Right ventricle myocardium inferior (tissue), 1 donor: ENCODE measurements around the gene SH3GL2. TPM values are rescaled to one million over a fixed set of nuclear protein-coding genes. Genes with fewer than 3 reads are reported as not detected.

Experiments used
- ATAC-seq: fragments of 200-7000 bp; cut with Tn5 transposase; one replicate; pipeline ENCODE4 v1.9.1; 2020; ENCODE audit warnings: mild to moderate bottlenecking, moderate library complexity
- DNase-seq: peaks from one replicate; pipeline ENCODE4 v3.0.0; 2021; ENCODE audit errors: missing footprints
- intact Hi-C: fragments of 100-400 bp; cut with DNase I; formaldehyde crosslinking; loops from one replicate; pipeline ENCODE4 v1.11.0; 2022
- total RNA-seq: library from RNA; stranded (reverse); fragmentation: NEBNext Ultra II Directional; extraction: Animal tissue kit (Norgen Biotek cat#: 25700); gene quantifications from one replicate; pipeline ENCODE4 v1.2.1, GENCODE V29; 2021
- donor health status: DM: no; HTN: yes; CAD: no; lungs with severe emphysema.

The SH3GL2 gene
- total RNA-seq, 1 donor from 2014 or later, result 0.51 TPM

DNA sequence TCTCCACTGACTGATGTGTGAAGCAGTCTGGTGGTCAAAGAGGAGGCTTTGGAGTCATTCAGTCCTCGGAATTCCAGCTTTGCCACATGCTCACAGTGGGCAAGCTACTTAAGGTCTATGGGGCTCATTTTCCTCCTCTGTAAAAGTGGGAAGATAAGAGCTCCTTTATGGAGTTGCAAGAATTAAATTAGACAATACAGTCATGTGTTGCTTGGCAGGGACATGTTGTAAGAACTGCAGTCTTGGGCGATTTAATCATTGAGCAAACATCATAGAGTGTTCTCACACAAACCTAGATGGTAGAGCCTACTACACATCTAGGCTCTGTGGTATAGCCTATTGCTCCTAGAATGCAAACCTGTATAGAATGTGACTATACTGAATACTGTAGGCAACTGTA lies 253.9 kb downstream of the SH3GL2 start:
- DNase-seq, result no peak
- ATAC-seq, result no peak
- intact Hi-C loops, result no loop called here

DNA sequence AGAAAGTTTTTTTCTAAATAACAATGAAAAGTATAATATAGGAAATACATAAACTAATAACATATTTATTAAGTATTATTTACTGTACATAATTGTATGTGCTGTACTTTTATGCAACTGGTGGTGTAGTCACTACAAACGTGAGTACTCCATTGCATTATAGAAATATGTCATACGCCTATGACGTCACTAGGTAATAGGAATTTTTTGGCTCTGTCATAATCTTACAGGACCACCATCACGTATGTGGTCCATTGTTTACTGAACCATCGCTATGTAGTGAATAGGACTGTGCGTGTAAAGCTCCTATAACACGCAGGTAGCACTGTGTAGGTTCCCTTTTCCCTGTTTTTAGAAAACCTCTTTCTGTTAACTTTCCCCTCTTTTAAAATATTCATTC lies 255.0 kb downstream of the SH3GL2 start:
- intact Hi-C loops, result no loop called here
- DNase-seq, result no peak
- ATAC-seq, result no peak

DNA sequence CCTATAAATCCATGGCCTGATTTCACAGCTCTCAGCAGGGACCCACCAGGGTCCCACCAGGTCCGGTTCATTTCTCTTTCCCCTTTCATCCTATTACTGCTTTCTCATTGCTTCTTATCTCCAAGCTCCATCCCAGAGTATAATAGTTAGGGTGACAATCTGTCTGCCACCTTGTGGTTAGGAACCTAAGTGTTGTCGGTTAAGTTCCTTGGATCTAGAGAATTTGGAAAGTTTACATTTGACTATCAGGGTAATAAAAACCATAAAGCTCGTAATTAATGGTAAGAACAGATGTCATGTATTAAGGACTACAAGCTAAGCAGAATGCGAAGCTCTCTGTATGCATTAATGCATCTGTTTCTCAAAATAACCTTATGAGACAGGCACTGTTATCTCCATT lies 259.1 kb downstream of the SH3GL2 start:
- intact Hi-C loops, result no loop called here
- ATAC-seq (no peak), DNase-seq (no peak)

DNA sequence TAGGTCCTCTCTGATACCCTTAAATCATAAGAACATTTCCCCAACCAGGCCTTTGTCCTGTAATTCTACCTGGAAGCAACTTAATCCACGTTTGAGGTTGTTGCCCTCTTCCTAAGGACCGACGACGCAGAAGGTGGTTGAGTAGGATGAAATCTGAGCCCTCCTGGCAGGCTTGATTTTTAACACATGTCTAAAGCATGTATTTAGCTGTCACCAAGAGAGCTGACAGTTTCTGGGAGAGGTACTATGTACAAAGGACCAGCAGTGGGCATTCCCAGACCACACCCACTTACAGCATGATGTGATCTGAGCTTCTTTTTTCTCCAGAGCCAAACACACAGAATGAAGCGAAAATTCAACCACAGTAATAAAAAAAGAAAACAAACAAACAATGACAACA lies 260.9 kb downstream of the SH3GL2 start:
- intact Hi-C loops, result no loop called here
- no peak for DNase-seq
- ATAC-seq, result no peak

DNA sequence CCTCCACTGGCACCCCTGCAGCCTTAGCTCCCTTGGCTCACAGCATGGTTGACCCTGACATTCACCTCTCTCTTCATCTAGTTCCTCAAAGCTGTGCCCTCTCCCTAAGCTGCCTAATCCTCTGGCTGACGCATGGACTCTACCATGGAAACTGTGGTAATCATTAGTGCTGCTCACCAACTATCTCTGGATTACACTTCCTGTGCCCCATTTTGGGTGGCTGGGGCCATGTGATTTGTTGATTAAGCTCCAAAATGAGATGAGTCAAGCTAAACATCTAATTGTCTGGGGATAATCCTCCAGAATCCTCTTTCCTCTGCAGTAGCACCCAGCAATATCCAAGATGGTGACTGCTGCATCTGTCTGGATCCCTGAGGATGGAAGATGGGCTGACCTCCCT lies 264.4 kb downstream of the SH3GL2 start:
- DNase-seq (no peak), ATAC-seq (no peak)
- intact Hi-C loops, result no loop called here
